IPS-15b (cell line): ENCODE results near the gene EPHA1.
A peak's percentile ranks its signal among the peaks of the same experiment; 100 is the strongest.

Experiments used
- H3K27me3 ChIP-seq: one replicate; pipeline ENCODE4 v1.6.1; 2013; ENCODE audit warnings: low read length; ENCODE audit not compliant: control insufficient read depth, insufficient read depth
- H3K36me3 ChIP-seq: one replicate; pipeline ENCODE4 v1.6.1; 2013; ENCODE audit warnings: low read length; ENCODE audit not compliant: control insufficient read depth, insufficient read depth
- H3K4me1 ChIP-seq: one replicate; pipeline ENCODE4 v1.6.1; 2013; ENCODE audit warnings: mild to moderate bottlenecking, low read length; ENCODE audit not compliant: control insufficient read depth, insufficient read depth
- H3K4me3 ChIP-seq: one replicate; pipeline ENCODE4 v1.5.1; 2013; ENCODE audit warnings: low read depth, low read length
- H3K9ac ChIP-seq: one replicate; pipeline ENCODE4 v1.6.1; 2013; ENCODE audit warnings: low read depth, mild to moderate bottlenecking, low read length
- H3K9me3 ChIP-seq: one replicate; pipeline ENCODE4 v1.6.1; 2013; ENCODE audit warnings: mild to moderate bottlenecking, low read length; ENCODE audit not compliant: control insufficient read depth, insufficient read depth

Gene EPHA1

GRCh38 chr7:143447466-143447865 lies 38.8 kb upstream of the EPHA1 start:
- no peaks in the 10 kb centered on the region for H3K9me3 ChIP-seq
- H3K9ac ChIP-seq = no peak overlapping the region
- peaks cover 4% of the 10 kb centered on the region for H3K4me1 ChIP-seq
- no peaks in the 10 kb centered on the region for H3K27me3 ChIP-seq
- no peak overlapping the region for H3K4me3 ChIP-seq
- H3K36me3 ChIP-seq = no peaks in the 10 kb centered on the region

DNA sequence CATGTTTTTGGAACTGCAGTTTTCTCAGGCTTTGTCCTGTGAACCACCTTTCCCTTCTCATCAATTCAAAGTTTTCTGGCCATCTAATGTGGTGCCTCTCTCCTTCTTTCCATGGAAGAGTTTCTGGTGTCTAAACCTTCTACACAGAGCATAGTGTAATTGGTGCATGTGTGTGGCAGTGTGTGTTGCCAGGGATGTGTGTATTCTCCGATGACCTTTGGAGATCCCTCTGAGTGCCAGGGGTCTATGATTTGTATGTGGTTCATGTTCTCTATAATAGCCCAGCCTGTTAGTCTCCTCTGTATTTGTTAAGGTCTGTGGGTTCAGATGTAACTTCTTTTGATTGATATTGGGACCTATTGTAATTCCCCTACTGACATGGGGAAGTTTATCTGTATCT lies 36.1 kb upstream of the EPHA1 start:
- Histone ChIP-seq H3K27me3 (no peaks in the 10 kb centered on the region), H3K9ac (no peak overlapping the region), H3K36me3 (no peaks in the 10 kb centered on the region), H3K4me3 (no peak overlapping the region), H3K9me3 (no peaks in the 10 kb centered on the region), H3K4me1 (peaks cover 4% of the 10 kb centered on the region)

DNA sequence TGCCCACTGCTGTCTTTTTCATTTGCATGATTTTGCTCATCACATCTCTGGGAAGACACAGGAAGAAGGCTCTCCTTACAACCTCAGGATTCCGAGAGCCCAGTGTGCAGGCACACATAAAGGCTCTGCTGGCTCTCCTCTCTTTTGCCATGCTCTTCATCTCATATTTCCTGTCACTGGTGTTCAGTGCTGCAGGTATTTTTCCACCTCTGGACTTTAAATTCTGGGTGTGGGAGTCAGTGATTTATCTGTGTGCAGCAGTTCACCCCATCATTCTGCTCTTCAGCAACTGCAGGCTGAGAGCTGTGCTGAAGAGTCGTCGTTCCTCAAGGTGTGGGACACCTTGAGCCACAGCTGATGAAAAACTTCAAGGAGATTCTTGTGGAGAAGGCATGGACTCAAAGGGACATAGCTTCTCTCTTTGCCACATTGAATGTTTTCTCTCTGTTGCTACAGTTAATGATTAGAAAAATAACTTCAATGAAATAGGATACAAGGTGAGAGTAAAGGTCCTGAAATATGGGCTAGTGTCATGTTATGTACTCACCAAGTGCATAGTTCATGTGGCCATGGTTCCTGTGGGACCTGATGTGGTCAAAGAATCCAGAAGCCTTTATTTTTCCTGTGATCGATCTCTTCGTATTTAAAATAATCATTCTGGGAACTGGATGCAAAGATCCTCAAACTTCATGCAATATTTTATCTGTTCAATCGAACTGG lies 35.6 kb upstream of the EPHA1 start:
- no peaks in the 10 kb centered on the region for H3K36me3 ChIP-seq

GRCh38 chr7:143443153-143443552 lies 34.5 kb upstream of the EPHA1 start, which contains the start of gene TAS2R60:
Gene TAS2R60, plus strand, starts transcription at chr7:143443453. Its CDS starts 0 bp downstream, at chr7:143443453.
- peaks cover 4% of the 10 kb centered on the region for H3K4me1 ChIP-seq
- no peak within 1 kb of the TSS for H3K9ac ChIP-seq
- H3K36me3 ChIP-seq = no peaks in the 10 kb centered on the region
- H3K27me3 ChIP-seq = no peaks in the 10 kb centered on the region
- no peaks in the 10 kb centered on the region for H3K9me3 ChIP-seq
- no peak within 1 kb of the TSS for H3K4me3 ChIP-seq

More for the DNA sequence above, 35.6 kb upstream of the EPHA1 start:
- Histone ChIP-seq H3K27me3 (no peaks in the 10 kb centered on the region), H3K4me3 (no peak overlapping the region), H3K4me1 (peaks cover 4% of the 10 kb centered on the region), H3K9ac (no peak overlapping the region), H3K9me3 (no peaks in the 10 kb centered on the region)

GRCh38 chr7:143439866-143440265 lies 31.2 kb upstream of the EPHA1 start:
- no peaks in the 10 kb centered on the region for H3K27me3 ChIP-seq
- H3K9me3 ChIP-seq = no peaks in the 10 kb centered on the region
- no peaks in the 10 kb centered on the region for H3K36me3 ChIP-seq
- no peak overlapping the region for H3K9ac ChIP-seq
- peaks cover 10% of the 10 kb centered on the region for H3K4me1 ChIP-seq
- no peak overlapping the region for H3K4me3 ChIP-seq

GRCh38 chr7:143437578-143437977 lies 28.9 kb upstream of the EPHA1 start:
- H3K36me3 ChIP-seq = no peaks in the 10 kb centered on the region
- no peak overlapping the region for H3K9ac ChIP-seq

DNA sequence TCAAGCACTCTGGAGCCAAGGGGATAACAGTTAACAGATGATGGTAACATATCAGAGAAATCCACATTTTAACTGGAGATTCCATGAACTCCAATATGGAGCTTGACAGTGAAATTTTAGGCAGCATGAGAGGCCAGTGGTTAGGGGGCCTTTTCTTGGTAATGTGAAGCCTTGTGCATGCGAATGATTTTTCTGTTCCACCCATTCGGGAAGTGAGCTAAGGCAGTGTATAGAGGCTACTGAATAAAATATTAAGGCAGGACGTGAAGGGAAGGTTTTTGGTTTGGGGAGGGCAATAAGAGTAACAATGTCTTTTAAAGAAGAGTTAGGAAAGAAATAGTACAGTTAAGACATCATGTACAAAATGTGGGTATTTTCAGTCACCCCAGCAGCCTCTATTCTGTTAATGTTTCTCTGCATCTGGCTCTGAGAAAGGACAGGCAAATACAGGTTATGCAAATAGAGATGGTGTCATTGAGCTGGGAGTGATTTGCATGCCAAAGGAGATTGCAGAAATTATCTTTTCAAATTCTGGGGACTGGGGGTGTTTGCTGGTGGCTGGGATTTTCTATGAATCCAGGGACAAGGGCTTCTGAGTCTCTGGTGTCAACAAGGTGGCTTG lies 27.8 kb upstream of the EPHA1 start:
- Histone ChIP-seq H3K27me3 (no peaks in the 10 kb centered on the region), H3K4me3 (peak overlapping the region; percentile 26), H3K9ac (no peak overlapping the region), H3K4me1 (peaks cover 10% of the 10 kb centered on the region), H3K9me3 (no peaks in the 10 kb centered on the region), H3K36me3 (no peaks in the 10 kb centered on the region)

More at GRCh38 chr7:143437578-143437977, 28.9 kb upstream of the EPHA1 start:
- Histone ChIP-seq H3K4me3 (no peak overlapping the region), H3K4me1 (peaks cover 10% of the 10 kb centered on the region), H3K9me3 (no peaks in the 10 kb centered on the region), H3K27me3 (no peaks in the 10 kb centered on the region)

GRCh38 chr7:143435266-143435665 lies 26.6 kb upstream of the EPHA1 start:
- Histone ChIP-seq H3K4me1 (peaks cover 10% of the 10 kb centered on the region), H3K4me3 (no peak overlapping the region), H3K36me3 (no peaks in the 10 kb centered on the region), H3K27me3 (no peaks in the 10 kb centered on the region), H3K9me3 (no peaks in the 10 kb centered on the region), H3K9ac (no peak overlapping the region)

GRCh38 chr7:143434660-143435059 lies 26.0 kb upstream of the EPHA1 start:
- H3K9me3 ChIP-seq = no peaks in the 10 kb centered on the region
- no peaks in the 10 kb centered on the region for H3K36me3 ChIP-seq
- H3K9ac ChIP-seq = no peak overlapping the region

DNA sequence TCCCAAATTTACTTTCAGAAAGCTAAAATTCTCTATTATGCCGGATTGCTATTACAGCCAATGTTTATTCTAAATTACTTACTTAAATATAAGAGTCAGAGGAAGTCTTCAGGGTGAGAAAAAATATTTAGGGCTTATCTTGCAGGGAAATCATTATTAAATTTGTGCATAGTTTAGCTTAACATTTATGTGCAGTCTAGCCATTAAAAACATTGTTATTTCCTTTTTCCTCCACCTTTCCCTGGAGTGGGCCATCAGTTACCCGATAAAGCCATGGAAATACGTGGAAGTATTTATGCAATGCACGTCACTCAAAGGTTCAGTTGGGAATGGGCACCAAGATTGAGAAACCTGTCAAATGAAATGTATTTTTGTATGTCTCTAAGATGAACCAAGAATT lies 25.1 kb upstream of the EPHA1 start:
- Histone ChIP-seq H3K4me3 (no peak overlapping the region), H3K4me1 (peaks cover 10% of the 10 kb centered on the region), H3K9me3 (no peaks in the 10 kb centered on the region), H3K36me3 (no peaks in the 10 kb centered on the region), H3K27me3 (no peaks in the 10 kb centered on the region), H3K9ac (no peak overlapping the region)

More at GRCh38 chr7:143434660-143435059, 26.0 kb upstream of the EPHA1 start:
- H3K4me1 ChIP-seq = peaks cover 10% of the 10 kb centered on the region
- no peak overlapping the region for H3K4me3 ChIP-seq
- no peaks in the 10 kb centered on the region for H3K27me3 ChIP-seq

DNA sequence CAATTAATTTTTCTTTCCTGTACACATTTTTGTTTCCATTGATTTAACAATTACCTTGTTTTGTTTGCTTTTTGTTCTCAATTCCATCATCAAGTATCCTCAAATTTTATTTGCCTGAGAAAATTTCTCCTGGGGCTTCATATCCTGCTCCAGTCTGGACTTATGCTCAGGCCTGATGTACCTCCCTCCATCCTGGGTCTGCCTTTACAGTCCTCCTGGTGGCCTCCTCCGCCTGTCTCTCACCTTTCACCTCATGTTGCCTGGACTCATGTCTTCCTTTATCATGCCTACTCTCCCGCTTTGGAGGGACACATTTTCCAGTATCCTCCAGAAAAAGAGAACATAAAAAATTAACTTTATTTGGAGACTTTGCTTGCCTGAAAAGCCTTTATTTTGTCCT lies 22.5 kb upstream of the EPHA1 start:
- Histone ChIP-seq H3K9ac (no peak overlapping the region), H3K4me1 (no peaks in the 10 kb centered on the region), H3K36me3 (no peaks in the 10 kb centered on the region), H3K27me3 (no peaks in the 10 kb centered on the region), H3K9me3 (no peaks in the 10 kb centered on the region), H3K4me3 (no peak overlapping the region)
